Vagina (tissue), 2 donors: Measurements from ENCODE around the gene CD300LG. TPM values are rescaled to one million over a fixed set of nuclear protein-coding genes. Genes with fewer than 3 reads are reported as not detected.
"Not testable (repeated sequence)": the region's sequence is repeated elsewhere in the genome, so short reads cannot be mapped to it uniquely, and the experiment has no call there.

Experiments used
- DNase-seq, 2 donors: peaks; one replicate each; pipeline ENCODE4 v3.0.0-alpha.2; 2017; ENCODE audit errors: extremely low spot score in 2 of 2
- H3K27ac ChIP-seq: fragments of 200-600 bp; sonication (generic); one replicate; pipeline ENCODE4 v1.5.1; 2019
- H3K27me3 ChIP-seq: fragments of 200-600 bp; sonication (generic); one replicate; pipeline ENCODE4 v1.5.1; 2019
- H3K36me3 ChIP-seq, 2 donors: fragments of 200-600 bp; sonication (generic); one replicate each; pipeline ENCODE4 v1.5.1; 2017 to 2019
- H3K4me1 ChIP-seq: fragments of 200-600 bp; sonication (generic); one replicate; pipeline ENCODE4 v1.5.1; 2019
- H3K4me3 ChIP-seq, 2 donors: fragments of 200-600 bp; sonication (generic); 1 replicate in 1 of 2; 2 replicates in 1 of 2; pipeline ENCODE4 v1.5.1; 2016 to 2019
- H3K9me3 ChIP-seq: fragments of 200-600 bp; sonication (generic); one replicate; pipeline ENCODE4 v1.5.1; 2019
- CTCF ChIP-seq, 3 experiments: fragments of 450-650 bp in 2 of 3; fragments of 200-600 bp in 1 of 3; sonication (generic) in 1 of 3; IDR thresholded peaks; one replicate each; pipeline ENCODE4 v1.5.1; 2017 to 2019; ENCODE audit warnings: antibody characterized with exemption in 3 of 3, mild to moderate bottlenecking in 2 of 3, moderate library complexity in 2 of 3
- POLR2A ChIP-seq, 2 donors: fragments of 450-650 bp; IDR thresholded peaks; one replicate each; pipeline ENCODE4 v1.6.1; 2017; ENCODE audit warnings: antibody characterized with exemption in 2 of 2, mild to moderate bottlenecking in 2 of 2, moderate library complexity in 2 of 2
- POLR2AphosphoS5 ChIP-seq, 2 donors: sonication (generic); formaldehyde crosslinking; IDR thresholded peaks; one replicate each; pipeline ENCODE4 v1.9.0; 2017; ENCODE audit warnings: antibody characterized with exemption in 2 of 2, mild to moderate bottlenecking in 2 of 2, low read depth in 1 of 2; ENCODE audit not compliant: insufficient read depth in 1 of 2
- intact Hi-C: fragments of 100-400 bp; cut with DNase I; formaldehyde crosslinking; loops from one replicate; pipeline ENCODE4 v1.15.1; 2023
- total RNA-seq: library from RNA; depleted of rRNA; stranded (reverse); fragments of >200 nt; gene quantifications from one replicate; pipeline ENCODE4 v1.2.3, GENCODE V29; 2016

The CD300LG gene
- total RNA-seq, result 5.6 TPM

GRCh38 chr17:43846963-43847371 lies at the start of gene CD300LG:
CD300LG (plus strand) TSS chr17:43847176; CDS start chr17:43847217, 41 bp downstream.
- Histone ChIP-seq H3K27me3 (no peaks in the 10 kb centered on the region), H3K4me3 (peak within 1 kb of the TSS in 1 of 2 donors; percentile 5), H3K9me3 (no peaks in the 10 kb centered on the region), H3K27ac (no peak within 1 kb of the TSS), H3K4me1 (no peaks in the 10 kb centered on the region), H3K36me3 (no peaks in the 10 kb centered on the region)
- TF ChIP-seq CTCF (IDR thresholded peaks at IDR 0.05), result no peak
- TF ChIP-seq POLR2A (IDR thresholded peaks at IDR 0.05), result no peak
- no peak for TF ChIP-seq POLR2AphosphoS5 (IDR thresholded peaks at IDR 0.05; ENCODE audit: insufficient read depth in 1 of 2, low read depth in 1 of 2)
- no peak for DNase-seq
- intact Hi-C loops, result loop anchor here (10.0 kb wide), 1 partner anchor 62 kb away; the partner anchor contains the start of gene CFAP97D1

- H3K9me3 ChIP-seq, H3K4me1 ChIP-seq, H3K27ac ChIP-seq, DNase-seq, H3K27me3 ChIP-seq, H3K36me3 ChIP-seq, H3K4me3 ChIP-seq, intact Hi-C loops: not testable (repeated sequence)
These were observed 49.0 kb upstream of the CD300LG start for GRCh38 chr17:43798024-43798423.

- intact Hi-C loops, result no loop called here
- TF ChIP-seq CTCF (IDR thresholded peaks at IDR 0.05), result no peak
- no peak for TF ChIP-seq POLR2A (IDR thresholded peaks at IDR 0.05)
- no peak for TF ChIP-seq POLR2AphosphoS5 (IDR thresholded peaks at IDR 0.05; ENCODE audit: insufficient read depth in 1 of 2, low read depth in 1 of 2)
These were observed 47.9 kb upstream of the CD300LG start for GRCh38 chr17:43799047-43799446.

GRCh38 chr17:43800736-43801135 lies 46.2 kb upstream of the CD300LG start:
- TF ChIP-seq POLR2A (IDR thresholded peaks at IDR 0.05) (no peak), CTCF (IDR thresholded peaks at IDR 0.05) (no peak), POLR2AphosphoS5 (IDR thresholded peaks at IDR 0.05; ENCODE audit: insufficient read depth in 1 of 2, low read depth in 1 of 2) (no peak)
- H3K27me3 ChIP-seq, result no peaks in the 10 kb centered on the region
- H3K36me3 ChIP-seq, result no peaks in the 10 kb centered on the region
- no peaks in the 10 kb centered on the region for H3K9me3 ChIP-seq
- DNase-seq, result peak in 1 of 2 donors; percentile 16
- no peak overlapping the region for H3K27ac ChIP-seq
- H3K4me1 ChIP-seq, result no peaks in the 10 kb centered on the region
- no peak overlapping the region for H3K4me3 ChIP-seq
- intact Hi-C loops, result no loop called here

More at GRCh38 chr17:43799047-43799446, 47.9 kb upstream of the CD300LG start:
- Histone ChIP-seq H3K4me3 (no peak overlapping the region), H3K27ac (no peak overlapping the region), H3K4me1 (no peaks in the 10 kb centered on the region), H3K27me3 (no peaks in the 10 kb centered on the region), H3K36me3 (no peaks in the 10 kb centered on the region), H3K9me3 (no peaks in the 10 kb centered on the region)
- peak in 1 of 2 donors; percentile 16 for DNase-seq

GRCh38 chr17:43801844-43802243 lies 45.1 kb upstream of the CD300LG start:
- Histone ChIP-seq H3K4me1 (no peaks in the 10 kb centered on the region), H3K27me3 (no peaks in the 10 kb centered on the region), H3K4me3 (no peak overlapping the region), H3K9me3 (no peaks in the 10 kb centered on the region), H3K27ac (no peak overlapping the region), H3K36me3 (no peaks in the 10 kb centered on the region)
- intact Hi-C loops, result no loop called here
- no peak for DNase-seq
- no peak for TF ChIP-seq POLR2AphosphoS5 (IDR thresholded peaks at IDR 0.05; ENCODE audit: insufficient read depth in 1 of 2, low read depth in 1 of 2)
- TF ChIP-seq CTCF (IDR thresholded peaks at IDR 0.05), result no peak
- TF ChIP-seq POLR2A (IDR thresholded peaks at IDR 0.05), result no peak
